22Rv1 (cell line): ENCODE data around the gene AHCYL2.

Experiments
- ZFX ChIP-seq: fragments of 450-650 bp; IDR thresholded peaks from 2 replicates; pipeline ENCODE4 v1.6.1; 2017; ENCODE audit warnings: antibody characterized with exemption, borderline replicate concordance
- TF ChIP-seq, protein P1 (sequence below): fragments of 450-650 bp; IDR thresholded peaks from 2 replicates; pipeline ENCODE4 v1.5.1; 2017; ENCODE audit warnings: mild to moderate bottlenecking

DNA sequence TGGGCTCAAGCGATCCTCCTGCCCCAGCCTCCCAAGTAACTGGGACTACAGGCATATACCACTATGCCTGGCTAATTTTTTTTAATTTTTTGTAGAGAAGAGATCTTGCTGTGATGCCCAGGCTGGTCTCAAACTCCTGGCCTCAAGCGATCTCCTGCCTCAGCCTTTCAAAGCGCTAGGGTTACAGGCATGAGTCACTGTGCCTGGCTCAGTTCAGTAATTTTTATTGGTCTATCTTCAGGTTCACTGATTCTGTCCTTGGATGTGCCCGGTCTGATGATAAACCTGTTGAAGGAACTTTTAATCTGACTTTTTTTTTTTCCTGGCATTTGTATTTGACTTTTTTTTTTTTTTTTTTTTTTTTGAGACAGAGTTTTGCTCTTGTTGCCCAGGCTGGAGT is 169.3 kb downstream of the AHCYL2 start:
- TF ChIP-seq, protein P1, sequence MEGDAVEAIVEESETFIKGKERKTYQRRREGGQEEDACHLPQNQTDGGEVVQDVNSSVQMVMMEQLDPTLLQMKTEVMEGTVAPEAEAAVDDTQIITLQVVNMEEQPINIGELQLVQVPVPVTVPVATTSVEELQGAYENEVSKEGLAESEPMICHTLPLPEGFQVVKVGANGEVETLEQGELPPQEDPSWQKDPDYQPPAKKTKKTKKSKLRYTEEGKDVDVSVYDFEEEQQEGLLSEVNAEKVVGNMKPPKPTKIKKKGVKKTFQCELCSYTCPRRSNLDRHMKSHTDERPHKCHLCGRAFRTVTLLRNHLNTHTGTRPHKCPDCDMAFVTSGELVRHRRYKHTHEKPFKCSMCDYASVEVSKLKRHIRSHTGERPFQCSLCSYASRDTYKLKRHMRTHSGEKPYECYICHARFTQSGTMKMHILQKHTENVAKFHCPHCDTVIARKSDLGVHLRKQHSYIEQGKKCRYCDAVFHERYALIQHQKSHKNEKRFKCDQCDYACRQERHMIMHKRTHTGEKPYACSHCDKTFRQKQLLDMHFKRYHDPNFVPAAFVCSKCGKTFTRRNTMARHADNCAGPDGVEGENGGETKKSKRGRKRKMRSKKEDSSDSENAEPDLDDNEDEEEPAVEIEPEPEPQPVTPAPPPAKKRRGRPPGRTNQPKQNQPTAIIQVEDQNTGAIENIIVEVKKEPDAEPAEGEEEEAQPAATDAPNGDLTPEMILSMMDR: no peak
- TF ChIP-seq ZFX: no peak
